Epithelial cell of alveolus of lung (primary cell): ENCODE measurements around the gene GNG2. TPM values are rescaled to one million over a fixed set of nuclear protein-coding genes. Genes with fewer than 3 reads are reported as not detected.

Source experiments
- total RNA-seq: library from RNA; depleted of rRNA; stranded (reverse); fragments of >200 nt; gene quantifications from 2 replicates; pipeline ENCODE4 v1.2.1, GENCODE V29; 2015

GNG2 gene
- 56.8 and 93.2 TPM in 2 replicates for total RNA-seq

DNA sequence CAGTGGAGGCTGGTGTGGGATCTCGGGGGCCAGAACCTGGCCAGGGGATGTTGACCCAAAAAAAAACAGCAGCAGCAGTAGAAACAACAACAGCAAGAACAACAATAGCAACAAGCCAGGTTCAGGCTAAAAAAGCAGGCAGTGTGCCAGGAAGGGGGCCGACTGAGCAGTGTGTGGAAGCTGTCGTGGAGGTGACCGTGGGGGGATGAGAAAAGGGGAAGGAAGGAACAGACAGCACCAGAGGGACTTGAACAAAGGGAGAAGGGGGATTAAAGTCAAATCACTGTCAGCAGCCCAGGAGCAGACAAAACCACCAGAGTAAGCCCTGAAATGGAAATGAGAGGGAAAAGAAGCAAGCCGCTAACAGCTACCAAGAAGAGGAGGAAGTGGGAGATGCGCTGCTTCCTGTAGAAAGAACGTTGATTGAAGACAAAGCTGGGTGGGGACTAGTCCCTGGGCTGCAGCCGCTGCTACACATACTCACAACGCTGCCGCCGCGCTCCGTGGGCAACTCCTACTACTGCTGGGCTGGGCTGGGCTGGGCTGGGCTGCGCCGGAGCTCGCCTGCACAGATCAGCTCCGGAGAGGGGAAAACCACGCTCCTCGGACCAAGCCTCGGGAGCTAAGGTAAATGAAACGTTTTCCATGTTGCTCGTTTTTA, at the start of gene GNG2:
TSS of gene GNG2 (plus strand) at position 449 of the 661 bp plus-strand sequence. CDS start 90,067 bp downstream, outside the sequence.

DNA sequence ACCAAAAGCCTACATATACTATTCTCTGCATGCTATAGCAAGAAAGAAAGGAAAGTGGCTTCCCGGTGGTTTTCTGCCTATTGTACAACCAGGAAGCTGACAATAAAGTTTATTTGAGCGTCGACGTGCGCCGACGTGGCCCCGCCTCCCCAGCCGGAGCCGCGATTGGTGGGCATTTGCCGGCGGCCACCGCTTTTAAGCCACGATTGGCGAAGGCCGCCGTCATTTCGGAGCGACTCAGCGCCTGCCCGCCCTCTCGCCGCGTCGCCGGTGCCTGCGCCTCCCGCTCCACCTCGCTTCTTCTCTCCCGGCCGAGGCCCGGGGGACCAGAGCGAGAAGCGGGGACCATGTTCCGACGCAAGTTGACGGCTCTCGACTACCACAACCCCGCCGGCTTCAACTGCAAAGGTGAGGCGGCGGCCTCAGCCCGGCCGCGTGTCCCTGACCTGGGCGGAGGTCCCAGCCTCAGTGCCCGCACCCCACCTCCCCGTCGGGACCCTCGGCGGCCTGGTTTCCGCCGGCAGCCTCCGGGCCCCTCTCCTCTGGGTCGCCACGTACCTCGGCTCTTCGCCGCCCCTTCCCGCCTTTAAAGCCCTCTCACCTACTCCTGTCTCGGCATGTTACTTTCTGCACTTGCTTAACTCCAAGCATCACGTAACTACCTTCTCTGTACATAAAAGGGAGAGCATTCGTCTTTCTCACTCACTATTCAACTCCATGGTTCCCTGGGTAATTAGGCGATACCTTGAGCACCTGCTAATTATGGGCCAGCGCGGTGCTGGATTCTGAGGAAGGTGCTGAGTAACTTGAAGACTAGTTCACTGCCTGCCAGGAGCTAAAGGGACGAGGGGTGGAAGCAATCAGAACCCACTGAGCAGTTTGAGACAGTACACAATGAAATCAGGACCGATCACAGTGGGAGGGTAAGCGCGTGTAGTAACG, 129.2 kb downstream of the GNG2 start, which contains the start of gene RTRAF:
TSS of gene RTRAF (plus strand) at position 254 of the 942 bp plus-strand sequence. CDS start at position 348, 94 bp downstream.

Other genes starting within 250 kb of the GNG2 start
- gene FRMD6, start 208.7 kb upstream of the GNG2 start, total RNA-seq, result 52.2 and 174 TPM in 2 replicates
- gene RTRAF, start 128.9 kb downstream of the GNG2 start, total RNA-seq, result 108 and 118 TPM in 2 replicates
- 104 and 178 TPM in 2 replicates for gene NID2, start 208.4 kb downstream of the GNG2 start, total RNA-seq